ENCODE results near the gene VASN.
"Not testable (repeated sequence)": the region's sequence is repeated elsewhere in the genome, so short reads cannot be mapped to it uniquely, and the experiment has no call there.

Gene VASN

GRCh38 chr16:4371357-4372000, at the start of gene VASN:
TSS of gene VASN (plus strand) at chr16:4371848. CDS start at chr16:4380878, 9,030 bp downstream.
- peak; percentile 29 for DNase-seq

GRCh38 chr16:4322121-4323052, 49.3 kb upstream of the VASN start:
- no peak for DNase-seq

- DNase-seq = no peak
These were observed 48.4 kb upstream of the VASN start for GRCh38 chr16:4323071-4323844.

DNA sequence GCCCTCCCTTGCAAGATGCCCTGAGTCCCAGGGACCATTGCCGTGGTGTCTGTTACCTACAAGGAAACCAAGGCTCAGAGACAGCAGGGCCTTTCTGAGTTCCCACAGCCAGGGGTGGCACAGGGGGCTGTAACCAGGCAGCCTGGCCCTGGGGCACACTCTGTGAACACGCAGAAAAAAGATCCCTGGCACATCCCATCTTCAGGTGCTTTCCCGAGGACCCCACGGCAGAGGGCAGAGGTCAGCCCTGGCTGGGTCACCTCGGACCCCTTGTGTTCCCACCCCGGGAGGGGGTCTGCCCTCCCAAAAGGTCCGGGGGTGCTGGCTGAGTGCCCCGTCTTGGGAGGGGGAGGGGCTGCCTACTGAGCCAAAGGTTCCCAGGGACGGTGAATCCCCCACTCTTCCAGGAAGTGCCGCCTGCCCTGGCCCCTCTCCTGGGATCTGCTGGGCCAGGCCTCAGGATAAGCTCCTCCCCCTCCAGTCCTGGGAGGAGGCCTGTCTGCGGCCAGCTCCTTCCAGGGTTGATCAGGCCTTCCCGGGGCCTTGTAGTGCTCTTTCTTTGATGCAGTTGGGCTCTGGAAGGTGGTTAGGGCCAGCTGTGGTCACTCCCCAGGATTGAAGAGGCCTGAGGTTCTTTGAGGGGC, 47.7 kb upstream of the VASN start:
- no peak for DNase-seq

GRCh38 chr16:4324492-4325252, 47.0 kb upstream of the VASN start:
- no peak for DNase-seq

GRCh38 chr16:4325253-4325758, 46.3 kb upstream of the VASN start:
- no peak for DNase-seq

DNA sequence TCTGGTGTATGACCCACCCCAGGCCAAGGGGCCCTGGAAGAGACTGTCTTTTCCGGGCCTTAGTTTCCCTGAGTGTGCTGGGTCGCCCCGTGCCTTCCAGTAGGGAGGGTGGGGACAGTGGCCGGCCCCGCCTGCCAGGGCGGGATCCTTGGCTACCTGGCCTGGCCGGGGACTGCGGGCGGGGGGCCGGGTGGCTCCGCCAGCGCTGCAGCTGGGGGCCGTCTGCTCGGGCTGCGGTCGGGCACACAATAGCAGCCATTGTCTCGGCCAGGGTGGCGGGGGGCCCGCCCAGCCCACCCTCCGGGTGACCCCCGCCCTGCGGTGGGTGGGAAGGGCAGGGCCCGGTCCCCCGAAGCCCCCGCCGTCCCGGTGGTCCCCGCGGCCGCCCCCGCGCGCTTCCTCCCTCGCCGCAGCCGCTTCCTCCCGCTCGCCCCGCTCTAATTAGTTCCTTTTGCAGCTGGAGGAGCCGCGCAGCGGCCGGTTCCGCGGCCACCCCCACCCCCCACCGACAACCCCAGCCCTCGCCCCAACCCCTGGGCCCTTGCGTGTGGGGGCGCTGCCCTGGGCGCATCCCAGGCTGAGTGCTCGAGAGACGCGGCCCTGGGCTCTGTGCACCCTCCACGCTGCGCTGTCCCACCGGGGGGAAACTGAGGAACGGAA, 44.1 kb upstream of the VASN start:
- no peak for DNase-seq

DNA sequence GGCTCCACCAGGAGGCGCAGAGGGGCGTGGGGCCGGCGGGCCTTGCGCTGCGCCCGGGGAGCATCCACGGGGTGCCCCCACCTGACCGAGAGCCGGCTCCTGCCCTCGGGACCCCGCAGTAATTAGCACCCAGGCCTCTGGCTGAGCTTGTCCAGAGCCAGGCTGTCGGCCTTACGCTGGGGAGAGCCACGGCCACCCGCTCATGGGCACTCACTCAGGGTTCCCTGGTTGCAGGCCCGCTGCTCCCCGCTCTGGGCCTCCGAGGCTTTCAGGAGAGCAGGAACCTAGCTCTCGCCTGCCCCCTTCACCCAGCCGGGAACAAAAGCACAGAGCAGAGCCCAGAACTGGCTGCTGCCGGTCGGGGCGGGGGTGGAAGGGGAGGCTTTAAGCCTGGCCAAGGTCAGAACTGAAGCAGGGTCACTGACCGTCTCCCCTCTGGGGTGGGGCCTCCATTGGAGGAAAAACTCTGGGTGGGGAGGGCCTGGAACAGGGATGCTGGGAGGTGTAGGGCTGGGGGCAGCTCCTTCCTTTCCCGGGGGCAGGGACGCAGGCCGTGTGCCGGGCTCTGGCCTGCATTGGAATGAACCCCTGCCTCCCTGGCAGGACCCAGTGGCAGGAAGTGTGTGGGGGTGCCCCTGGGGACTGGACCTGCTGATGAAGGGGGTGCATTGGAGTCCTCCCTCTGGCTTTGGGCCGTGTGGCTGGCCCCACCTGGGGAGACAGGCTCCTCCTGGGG, 43.4 kb upstream of the VASN start:
- no peak for DNase-seq

GRCh38 chr16:4328782-4329775, 42.6 kb upstream of the VASN start:
- DNase-seq = no peak

DNA sequence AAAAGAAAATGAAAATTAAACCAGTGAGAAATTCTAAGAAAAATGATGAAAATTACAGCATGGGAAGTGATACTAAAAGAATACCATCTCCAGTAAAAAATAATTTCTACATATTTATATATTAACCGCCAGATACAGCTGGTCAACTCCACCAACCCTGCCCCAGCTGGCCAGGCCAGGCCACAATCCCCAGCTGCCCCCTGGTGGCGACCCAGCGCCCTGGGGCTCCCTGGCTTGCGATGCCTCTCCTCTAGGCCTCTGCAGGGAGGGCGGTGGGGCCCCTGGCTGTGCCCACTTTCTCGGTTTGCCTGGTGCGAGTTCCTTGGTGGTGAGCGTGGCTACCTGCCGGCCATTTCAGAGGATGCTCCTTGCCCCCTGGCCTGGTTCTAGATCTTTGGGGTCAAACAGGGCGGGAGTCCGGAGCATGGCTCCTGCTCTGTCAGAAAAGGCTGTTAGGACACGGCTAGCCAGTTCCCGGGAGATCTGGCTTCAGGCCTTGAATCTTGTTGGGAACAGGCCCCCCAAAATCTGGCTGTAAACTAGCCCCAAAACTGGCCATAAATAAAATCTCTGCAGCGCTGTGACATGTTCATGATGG, 41.3 kb upstream of the VASN start:
- peak; percentile 9 for DNase-seq

- no peak for DNase-seq
These were observed 39.6 kb upstream of the VASN start for GRCh38 chr16:4332083-4332482.

- no peak for DNase-seq
These were observed 38.9 kb upstream of the VASN start for GRCh38 chr16:4332623-4333307.

DNA sequence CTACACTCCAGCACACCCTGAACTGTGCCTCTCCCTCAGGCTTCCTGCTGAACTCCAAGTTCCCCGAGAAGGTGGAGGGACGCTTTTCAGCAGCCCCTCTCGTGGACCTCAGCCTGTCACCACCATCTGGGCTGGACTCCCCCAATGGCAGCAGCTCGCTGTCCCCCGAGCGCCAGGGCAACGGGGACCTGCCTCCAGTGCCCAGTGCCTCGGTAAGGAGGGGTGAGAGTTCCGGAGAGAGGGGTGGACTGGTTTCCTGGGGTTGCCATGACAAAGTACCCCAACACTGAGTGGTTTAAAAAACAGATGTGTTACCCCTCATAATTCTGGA, 38.4 kb upstream of the VASN start:
- DNase-seq = no peak

DNA sequence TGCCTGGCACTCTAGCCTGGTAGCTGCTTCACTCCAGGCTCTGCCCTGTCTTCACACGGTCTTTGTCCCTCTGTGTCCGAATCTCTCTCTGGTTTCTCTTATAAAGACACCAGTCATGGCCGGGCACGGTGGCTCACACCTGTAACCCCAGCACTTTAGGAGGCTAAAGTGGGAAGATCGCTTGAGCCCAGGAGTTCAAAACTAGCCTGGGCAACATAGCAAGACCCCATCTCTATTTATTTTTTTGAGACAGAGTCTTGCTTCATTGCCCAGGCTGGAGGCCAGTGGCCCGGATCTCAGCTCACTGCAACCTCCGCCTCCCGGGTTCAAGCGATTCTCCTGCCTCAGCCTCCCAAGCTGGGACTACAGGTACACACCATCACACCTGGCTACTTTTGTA, 37.9 kb upstream of the VASN start:
- DNase-seq = not testable (repeated sequence)

DNA sequence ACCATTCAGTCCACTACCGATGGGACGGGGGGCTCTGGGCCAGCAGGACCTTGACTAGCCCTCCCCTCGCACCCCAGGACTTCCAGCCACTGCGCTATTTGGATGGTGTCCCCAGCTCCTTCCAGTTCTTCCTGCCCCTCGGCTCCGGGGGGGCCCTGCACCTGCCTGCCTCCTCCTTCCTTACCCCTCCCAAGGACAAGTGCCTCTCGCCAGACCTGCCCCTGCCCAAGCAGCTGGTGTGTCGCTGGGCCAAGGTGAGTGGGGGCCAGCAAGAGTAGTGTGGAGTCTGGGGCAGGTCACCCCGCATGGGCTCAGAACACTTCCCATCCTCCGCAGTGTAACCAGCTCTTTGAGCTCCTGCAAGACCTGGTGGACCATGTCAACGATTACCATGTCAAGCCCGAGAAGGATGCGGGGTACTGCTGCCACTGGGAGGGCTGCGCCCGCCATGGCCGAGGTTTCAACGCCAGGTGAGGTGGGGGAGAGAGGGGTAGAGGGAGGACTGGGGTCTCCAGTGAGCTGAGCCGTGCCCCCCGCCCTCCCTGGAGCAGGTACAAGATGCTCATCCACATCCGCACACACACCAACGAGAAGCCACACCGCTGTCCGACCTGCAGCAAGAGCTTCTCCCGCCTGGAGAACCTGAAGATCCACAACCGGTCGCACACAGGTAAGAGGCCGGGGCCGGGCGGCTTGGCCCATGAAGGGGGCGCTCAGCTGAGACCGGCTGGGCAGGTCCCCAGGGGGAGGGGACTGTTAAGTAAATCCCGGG, 36.7 kb upstream of the VASN start:
- no peak for DNase-seq

DNA sequence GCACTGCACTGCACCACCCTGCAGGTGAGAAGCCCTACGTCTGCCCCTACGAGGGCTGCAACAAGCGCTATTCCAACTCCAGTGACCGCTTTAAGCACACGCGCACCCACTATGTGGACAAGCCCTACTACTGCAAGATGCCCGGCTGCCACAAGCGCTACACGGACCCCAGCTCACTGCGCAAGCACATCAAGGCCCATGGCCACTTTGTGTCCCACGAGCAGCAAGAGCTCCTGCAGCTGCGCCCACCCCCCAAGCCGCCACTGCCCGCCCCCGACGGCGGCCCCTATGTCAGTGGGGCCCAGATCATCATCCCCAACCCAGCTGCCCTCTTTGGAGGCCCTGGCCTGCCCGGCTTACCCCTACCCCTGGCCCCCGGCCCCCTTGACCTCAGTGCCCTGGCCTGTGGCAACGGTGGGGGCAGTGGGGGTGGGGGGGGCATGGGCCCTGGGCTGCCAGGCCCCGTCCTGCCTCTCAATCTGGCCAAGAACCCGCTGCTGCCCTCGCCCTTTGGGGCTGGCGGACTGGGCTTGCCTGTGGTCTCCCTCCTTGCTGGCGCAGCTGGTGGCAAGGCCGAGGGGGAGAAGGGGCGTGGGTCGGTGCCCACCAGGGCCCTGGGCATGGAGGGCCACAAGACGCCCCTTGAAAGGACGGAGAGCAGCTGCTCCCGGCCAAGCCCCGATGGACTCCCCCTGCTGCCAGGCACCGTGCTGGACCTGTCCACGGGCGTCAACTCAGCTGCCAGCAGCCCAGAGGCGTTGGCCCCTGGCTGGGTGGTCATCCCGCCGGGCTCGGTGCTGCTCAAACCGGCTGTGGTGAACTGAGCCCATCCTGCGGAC, 34.7 kb upstream of the VASN start:
- DNase-seq = no peak
